Nephron progenitor cell (in vitro differentiated cells): ENCODE results near the gene CENPN.

Experiments
- DNase-seq: peaks from one replicate; pipeline ENCODE4 v3.0.0; 2021
- H3K27ac Mint-ChIP-seq: 2 replicates; pipeline ENCODE4 v1.8.0; 2021; ENCODE audit warnings: mild to moderate bottlenecking, moderate library complexity, mixed read lengths
- H3K27me3 Mint-ChIP-seq: 2 replicates; pipeline ENCODE4 v1.8.0; 2021; ENCODE audit warnings: mild to moderate bottlenecking, low read depth, mixed read lengths; ENCODE audit not compliant: poor library complexity
- H3K36me3 Mint-ChIP-seq: 2 replicates; pipeline ENCODE4 v1.8.0; 2021; ENCODE audit warnings: low read depth, mixed read lengths
- H3K4me1 Mint-ChIP-seq: 2 replicates; pipeline ENCODE4 v1.8.0; 2021; ENCODE audit warnings: mixed read lengths
- H3K4me3 Mint-ChIP-seq: 2 replicates; pipeline ENCODE4 v1.8.0; 2021; ENCODE audit warnings: mild to moderate bottlenecking, moderate library complexity, mixed read lengths
- H3K9me3 Mint-ChIP-seq: 2 replicates; pipeline ENCODE4 v1.8.0; 2021; ENCODE audit warnings: mild to moderate bottlenecking, moderate library complexity, mixed read lengths
- CTCF ChIP-seq: fragments of 200-600 bp; sonication (generic); IDR thresholded peaks from 2 replicates; pipeline ENCODE4 v1.5.0; 2021; ENCODE audit warnings: antibody characterized with exemption

CENPN gene

GRCh38 chr16:80974649-80975376 lies 32.2 kb upstream of the CENPN start:
- Mint-ChIP-seq H3K9me3 (no peaks in the 10 kb centered on the region), H3K4me3 (no peak overlapping the region), H3K27ac (no peak overlapping the region), H3K36me3 (peaks cover 25% of the 10 kb centered on the region), H3K4me1 (peaks cover 20% of the 10 kb centered on the region), H3K27me3 (no peaks in the 10 kb centered on the region)
- peak; percentile 46 for TF ChIP-seq CTCF
- DNase-seq, result no peak

GRCh38 chr16:80976946-80977345 lies 30.1 kb upstream of the CENPN start:
- no peak for TF ChIP-seq CTCF
- no peak overlapping the region for H3K27ac Mint-ChIP-seq
- no peak overlapping the region for H3K4me3 Mint-ChIP-seq
- peaks cover 20% of the 10 kb centered on the region for H3K4me1 Mint-ChIP-seq
- peaks cover 32% of the 10 kb centered on the region for H3K36me3 Mint-ChIP-seq
- no peaks in the 10 kb centered on the region for H3K9me3 Mint-ChIP-seq
- no peaks in the 10 kb centered on the region for H3K27me3 Mint-ChIP-seq
- DNase-seq, result no peak

GRCh38 chr16:80981103-80981502 lies 25.9 kb upstream of the CENPN start:
- Mint-ChIP-seq H3K9me3 (no peaks in the 10 kb centered on the region), H3K4me1 (peaks cover 11% of the 10 kb centered on the region), H3K36me3 (peaks cover 38% of the 10 kb centered on the region), H3K27me3 (no peaks in the 10 kb centered on the region), H3K4me3 (no peak overlapping the region), H3K27ac (no peak overlapping the region)
- DNase-seq, result no peak
- no peak for TF ChIP-seq CTCF

- Mint-ChIP-seq H3K4me3 (no peak overlapping the region), H3K36me3 (peaks cover 33% of the 10 kb centered on the region), H3K9me3 (no peaks in the 10 kb centered on the region), H3K27me3 (no peaks in the 10 kb centered on the region), H3K27ac (no peak overlapping the region), H3K4me1 (peaks cover 22% of the 10 kb centered on the region)
- no peak for TF ChIP-seq CTCF
- no peak for DNase-seq
Observed at GRCh38 chr16:80982646-80983045, 24.4 kb upstream of the CENPN start.

GRCh38 chr16:80984124-80984892 lies 22.7 kb upstream of the CENPN start:
- no peaks in the 10 kb centered on the region for H3K27me3 Mint-ChIP-seq
- no peak for DNase-seq
- no peak overlapping the region for H3K4me3 Mint-ChIP-seq
- H3K9me3 Mint-ChIP-seq, result no peaks in the 10 kb centered on the region
- no peak for TF ChIP-seq CTCF
- H3K27ac Mint-ChIP-seq, result no peak overlapping the region
- peaks cover 31% of the 10 kb centered on the region for H3K4me1 Mint-ChIP-seq
- peaks cover 19% of the 10 kb centered on the region for H3K36me3 Mint-ChIP-seq
